Hepatocyte (in vitro differentiated cells): ENCODE data around the gene DOP1B. TPM values are rescaled to one million over a fixed set of nuclear protein-coding genes. Genes with fewer than 3 reads are reported as not detected.

Experiments used
- DNase-seq: peaks from one replicate; pipeline ENCODE4 v3.0.0-alpha.2; 2016; ENCODE audit warnings: low spot score
- H2AFZ ChIP-seq: fragments of 200-600 bp; sonication (generic); 2 replicates; pipeline ENCODE4 v1.6.0; 2016; ENCODE audit warnings: antibody characterized with exemption, mild to moderate bottlenecking
- H3K27ac ChIP-seq: fragments of 200-600 bp; sonication (generic); 2 replicates; pipeline ENCODE4 v1.5.1; 2016; ENCODE audit warnings: mild to moderate bottlenecking
- H3K27me3 ChIP-seq: fragments of 200-600 bp; sonication (generic); 2 replicates; pipeline ENCODE4 v1.6.1; 2016
- H3K36me3 ChIP-seq: fragments of 200-600 bp; sonication (generic); replicated peaks from 2 replicates; pipeline ENCODE4 v1.5.1; 2016; ENCODE audit warnings: low read depth; ENCODE audit not compliant: insufficient read depth
- H3K4me1 ChIP-seq: fragments of 200-600 bp; sonication (generic); 2 replicates; pipeline ENCODE4 v1.5.1; 2016; ENCODE audit warnings: mild to moderate bottlenecking, moderate library complexity; ENCODE audit not compliant: insufficient read depth
- H3K4me2 ChIP-seq: fragments of 200-600 bp; sonication (generic); 2 replicates; pipeline ENCODE4 v1.6.0; 2016
- H3K4me3 ChIP-seq: fragments of 200-600 bp; sonication (generic); 2 replicates; pipeline ENCODE4 v1.5.1; 2016; ENCODE audit warnings: mild to moderate bottlenecking
- H3K79me2 ChIP-seq: fragments of 200-600 bp; sonication (generic); 2 replicates; pipeline ENCODE4 v1.6.0; 2017; ENCODE audit warnings: mild to moderate bottlenecking
- H3K9me2 ChIP-seq: fragments of 200-600 bp; sonication (generic); replicated peaks from 2 replicates; pipeline ENCODE4 v1.6.0; 2017; ENCODE audit warnings: mild to moderate bottlenecking; ENCODE audit not compliant: insufficient read depth
- H3K9me3 ChIP-seq: fragments of 200-600 bp; sonication (generic); 2 replicates; pipeline ENCODE4 v1.5.1; 2016; ENCODE audit warnings: low read depth, mild to moderate bottlenecking
- H4K20me1 ChIP-seq: fragments of 200-600 bp; sonication (generic); 2 replicates; pipeline ENCODE4 v1.6.0; 2016; ENCODE audit warnings: mild to moderate bottlenecking; ENCODE audit not compliant: insufficient read depth, poor library complexity, severe bottlenecking
- CTCF ChIP-seq: fragments of 200-600 bp; sonication (generic); IDR thresholded peaks from 2 replicates; pipeline ENCODE4 v1.5.1; 2016; ENCODE audit warnings: antibody characterized with exemption, mild to moderate bottlenecking; ENCODE audit not compliant: poor library complexity
- EZH2 ChIP-seq: fragments of 200-600 bp; sonication (generic); IDR thresholded peaks from 2 replicates; pipeline ENCODE4 v1.6.1; 2016; ENCODE audit warnings: antibody characterized with exemption, mild to moderate bottlenecking, borderline replicate concordance
- EZH2phosphoT487 ChIP-seq: fragments of 200-600 bp; sonication (generic); IDR thresholded peaks from one replicate; pipeline ENCODE4 v1.6.1; 2018; ENCODE audit warnings: antibody characterized with exemption, mild to moderate bottlenecking, low read depth, moderate library complexity; ENCODE audit not compliant: unreplicated experiment, severe bottlenecking
- WGBS: methylation state at CpG from one replicate; pipeline ENCODE4 v1.1.6; 2016; ENCODE audit warnings: low lambda C conversion rate; ENCODE audit errors: missing lambda C conversion rate; 5-methylcytosine and 5-hydroxymethylcytosine counted together
- polyA plus RNA-seq: library from polyadenylated mRNA; unstranded; fragments of >200 nt; fragmentation: Nextera tagmentation; extraction: Ambion mirVana; gene quantifications from 2 replicates; pipeline ENCODE4 v1.2.1, GENCODE V29; 2016
- total RNA-seq: library from RNA; depleted of rRNA; stranded (reverse); fragments of >200 nt; gene quantifications from 2 replicates; pipeline ENCODE4 v1.2.3, GENCODE V29; 2014

Gene DOP1B
- total and polyA plus RNA-seq, 2 experiments from 2014 or later: 6.6 to 17.7 TPM

- Histone ChIP-seq H3K9me3 (no peaks in the 10 kb centered on the region), H3K4me3 (no peak overlapping the region), H2AFZ (no peak overlapping the region), H3K79me2 (peaks cover 3% of the 10 kb centered on the region), H3K9me2 (no peaks in the 10 kb centered on the region), H3K36me3 (no peaks in the 10 kb centered on the region), H3K27me3 (no peaks in the 10 kb centered on the region), H3K4me2 (peak overlapping the region; percentile 41), H3K4me1 (peaks cover 8% of the 10 kb centered on the region), H3K27ac (peak overlapping the region; percentile 23), H4K20me1 (no peaks in the 10 kb centered on the region)
- WGBS: 26% methylated on average over 7 of the region's 7 CpGs
- TF ChIP-seq EZH2phosphoT487 (no peak), EZH2 (no peak), CTCF (no peak)
- DNase-seq: peak; percentile 19
These were observed 10.1 kb downstream of the DOP1B start for GRCh38 chr21:36166705-36167104.

DNA sequence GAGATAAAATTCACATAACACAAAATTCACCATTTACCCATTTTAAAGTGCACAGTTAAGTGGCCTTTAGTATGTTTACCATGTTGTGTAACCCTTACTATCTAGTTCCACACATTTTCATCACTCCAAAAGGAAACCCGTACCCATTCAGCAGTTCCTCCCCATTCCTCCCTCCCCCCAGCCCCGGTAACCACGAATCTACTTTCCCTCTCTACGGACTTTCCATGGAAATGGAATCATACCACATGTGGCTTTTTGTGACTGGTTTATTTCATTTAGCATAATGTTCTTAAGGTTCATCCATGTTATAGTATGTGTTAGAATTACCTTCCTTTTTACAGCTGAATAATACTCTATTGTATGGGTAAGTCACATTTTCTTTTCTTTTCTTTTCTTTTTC, 10.9 kb downstream of the DOP1B start:
- Histone ChIP-seq H3K4me3 (no peak overlapping the region), H3K9me2 (no peaks in the 10 kb centered on the region), H3K27me3 (no peaks in the 10 kb centered on the region), H3K4me2 (peak overlapping the region; percentile 41), H3K36me3 (no peaks in the 10 kb centered on the region), H4K20me1 (no peaks in the 10 kb centered on the region), H3K4me1 (peaks cover 8% of the 10 kb centered on the region), H3K79me2 (no peaks in the 10 kb centered on the region), H2AFZ (no peak overlapping the region), H3K27ac (no peak overlapping the region), H3K9me3 (no peaks in the 10 kb centered on the region)
- no peak for DNase-seq
- no peak for TF ChIP-seq EZH2phosphoT487
- no peak for TF ChIP-seq EZH2
- no peak for TF ChIP-seq CTCF
- 85% methylated on average over 4 of the region's 4 CpGs for WGBS

GRCh38 chr21:36169470-36170128, 13.0 kb downstream of the DOP1B start:
- Histone ChIP-seq H3K27me3 (no peaks in the 10 kb centered on the region), H3K4me2 (no peak overlapping the region), H3K27ac (no peak overlapping the region), H4K20me1 (no peaks in the 10 kb centered on the region), H3K4me1 (peaks cover 4% of the 10 kb centered on the region), H3K9me3 (no peaks in the 10 kb centered on the region), H3K79me2 (no peaks in the 10 kb centered on the region), H3K4me3 (no peak overlapping the region), H3K9me2 (no peaks in the 10 kb centered on the region), H3K36me3 (no peaks in the 10 kb centered on the region), H2AFZ (no peak overlapping the region)
- TF ChIP-seq CTCF (no peak), EZH2 (no peak), EZH2phosphoT487 (no peak)
- 96% methylated on average over 19 of the region's 19 CpGs for WGBS
- DNase-seq: no peak
